OCI-LY7 (cell line): ENCODE measurements around the gene GGCX. TPM values are rescaled to one million over a fixed set of nuclear protein-coding genes. Genes with fewer than 3 reads are reported as not detected.

Experiments used
- BruUV-seq: library from RNA; stranded (reverse); fragments of 400-500 nt; replicated peaks from 2 replicates; lab custom pipeline; 2021; lab: Mats Ljungman, UMichigan
- CTCF ChIA-PET: fragments of 300-600 bp; sonication (Branson Sonifier 250); formaldehyde crosslinking; loops from one replicate; lab custom pipeline; 2022; ENCODE audit warnings: antibody characterized with exemption; ENCODE audit not compliant: unreplicated experiment; lab: Charles Lee
- POLR2A ChIA-PET: fragments of 300-600 bp; sonication (Branson Sonifier 250); formaldehyde crosslinking; loops from one replicate; lab custom pipeline; 2022; ENCODE audit warnings: antibody characterized with exemption; lab: Charles Lee
- DNase-seq: peaks from one replicate; pipeline ENCODE4 v3.0.0-alpha.2; 2015; ENCODE audit warnings: low spot score
- H2AFZ ChIP-seq: fragments of 200-600 bp; sonication (generic), shearing (Covaris generic); 2 replicates; pipeline ENCODE4 v1.6.1; 2014; ENCODE audit warnings: mild to moderate bottlenecking, antibody characterized with exemption, low read length, moderate library complexity
- H3K27ac ChIP-seq: fragments of 200-600 bp; sonication (generic); 2 replicates; pipeline ENCODE4 v1.5.1; 2014; ENCODE audit warnings: mixed run types, low read depth, mild to moderate bottlenecking, moderate library complexity, low read length, inconsistent platforms; ENCODE audit not compliant: poor library complexity, severe bottlenecking
- H3K36me3 ChIP-seq: fragments of 200-600 bp; sonication (generic); 2 replicates; pipeline ENCODE4 v1.6.1; 2014; ENCODE audit warnings: mild to moderate bottlenecking, antibody characterized with exemption, low read length, moderate library complexity, mixed read lengths; ENCODE audit not compliant: insufficient read depth
- H3K4me1 ChIP-seq: fragments of 200-600 bp; sonication (generic); 2 replicates; pipeline ENCODE4 v1.5.1; 2014; ENCODE audit warnings: mild to moderate bottlenecking, low read length; ENCODE audit not compliant: insufficient read depth, poor library complexity, severe bottlenecking
- H3K4me2 ChIP-seq: fragments of 200-600 bp; sonication (generic); 2 replicates; pipeline ENCODE4 v1.6.1; 2014; ENCODE audit warnings: mild to moderate bottlenecking, low read length
- H3K4me3 ChIP-seq: fragments of 200-600 bp; sonication (generic); 2 replicates; pipeline ENCODE4 v1.5.1; 2014; ENCODE audit warnings: mild to moderate bottlenecking, low read depth, low read length; ENCODE audit not compliant: poor library complexity, severe bottlenecking
- H3K79me2 ChIP-seq: fragments of 200-600 bp; sonication (generic); 2 replicates; pipeline ENCODE4 v1.6.1; 2016; ENCODE audit warnings: low read depth, mild to moderate bottlenecking, low read length, moderate library complexity, mixed read lengths; ENCODE audit not compliant: insufficient read depth
- H3K9me2 ChIP-seq: fragments of 200-600 bp; sonication (generic); 2 replicates; pipeline ENCODE4 v1.6.1; 2016; ENCODE audit warnings: mild to moderate bottlenecking, low read length, mixed read lengths; ENCODE audit not compliant: insufficient read depth
- H3K9me3 ChIP-seq: fragments of 200-600 bp; sonication (generic); 2 replicates; pipeline ENCODE4 v1.6.1; 2014; ENCODE audit warnings: mild to moderate bottlenecking, mixed run types, low read length, mixed read lengths
- H4K20me1 ChIP-seq: fragments of 200-600 bp; sonication (generic); 2 replicates; pipeline ENCODE4 v1.6.1; 2014; ENCODE audit warnings: mild to moderate bottlenecking, antibody characterized with exemption, low read length, moderate library complexity, mixed read lengths; ENCODE audit not compliant: insufficient read depth
- EZH2phosphoT487 ChIP-seq: fragments of 200-600 bp; sonication (generic); IDR thresholded peaks from 2 replicates; pipeline ENCODE4 v1.6.1; 2018; ENCODE audit warnings: low read depth, borderline replicate concordance, mild to moderate bottlenecking, mixed run types, antibody characterized with exemption, low read length, moderate library complexity, mixed read lengths
- intact Hi-C: fragments of 100-400 bp; cut with micrococcal nuclease; formaldehyde crosslinking; loops from one replicate; pipeline ENCODE4 v1.10.0; 2022; ENCODE audit not compliant: unreplicated experiment
- total RNA-seq, 2 experiments: library from RNA; depleted of rRNA in 1 of 2; stranded (reverse); fragments of >200 nt in 1 of 2; shearing (Covaris generic) in 1 of 2; gene quantifications; 2 replicates each; pipeline ENCODE4 v1.2.3, GENCODE V29; 2014 to 2022
- TF ChIP-seq, protein P1 (sequence below): fragments of 200-600 bp; sonication (generic); conservative IDR thresholded peaks from 2 replicates; pipeline ENCODE4 v1.5.1; 2014; ENCODE audit warnings: mild to moderate bottlenecking, antibody characterized with exemption, low read length, moderate library complexity, mixed read lengths

GGCX gene
- total RNA-seq, 2 experiments from 2014 or later: 32.5 to 33.3 TPM

DNA sequence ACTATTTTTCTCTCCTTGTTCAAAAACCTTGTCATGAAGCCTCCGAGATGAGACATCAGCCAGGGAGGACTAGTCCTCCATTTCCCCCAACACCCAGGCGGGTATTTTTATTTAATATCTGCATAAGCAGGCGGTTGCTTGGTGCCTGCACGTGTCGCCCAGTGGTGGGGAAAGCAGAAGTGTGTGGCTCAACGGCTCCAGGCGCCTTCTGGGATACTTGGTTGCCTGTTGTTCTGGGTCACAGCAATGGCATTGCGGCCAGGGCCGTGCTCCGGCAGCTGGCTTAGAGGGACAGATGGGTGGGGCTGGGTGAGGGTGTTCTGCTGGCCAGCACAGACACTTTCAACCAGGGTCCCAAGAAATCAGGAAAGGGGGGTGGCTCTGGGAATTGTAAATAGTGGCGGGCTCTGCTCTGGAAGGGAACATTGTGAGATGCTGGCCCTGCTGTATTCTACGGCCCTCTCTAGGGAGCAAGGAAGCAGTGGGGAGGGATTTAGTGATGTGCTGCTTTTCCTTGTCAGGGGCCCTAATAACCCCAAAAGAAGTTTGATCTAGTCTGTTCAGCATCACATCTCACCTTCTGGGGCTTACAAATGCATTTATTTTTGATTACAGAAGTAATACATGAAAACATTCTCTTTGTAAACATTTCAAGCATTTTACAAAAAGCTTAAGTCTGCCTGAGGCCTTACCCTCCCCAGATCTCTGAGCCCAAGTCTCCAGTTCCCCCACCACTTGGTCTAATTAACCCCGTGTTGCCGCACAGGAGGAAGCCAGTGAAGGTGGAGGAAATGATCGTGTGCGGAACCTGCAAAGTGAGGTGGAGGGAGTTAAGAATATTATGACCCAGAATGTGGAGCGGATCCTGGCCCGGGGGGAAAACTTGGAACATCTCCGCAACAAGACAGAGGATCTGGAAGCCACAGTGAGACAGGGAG lies 17.2 kb upstream of the GGCX start:
- Histone ChIP-seq H3K4me1 (peaks cover 27% of the 10 kb centered on the region), H3K4me3 (peak overlapping the region; percentile 83), H3K79me2 (peaks cover 29% of the 10 kb centered on the region; the same call in 1 of the 2 replicates), H3K9me3 (no peaks in the 10 kb centered on the region), H3K27ac (peak overlapping the region; percentile 79), H4K20me1 (no peaks in the 10 kb centered on the region), H3K36me3 (peaks cover 40% of the 10 kb centered on the region), H2AFZ (peak overlapping the region; percentile 72; the same call in 1 of the 2 replicates), H3K4me2 (peak overlapping the region; percentile 95), H3K9me2 (no peaks in the 10 kb centered on the region)
- ChIA-PET CTCF (no interaction called here), POLR2A (interaction anchor here (0.6 to 4.9 kb wide), 19 partner anchors 7 to 159 kb away, joined by 3 to 34 read pairs (median 4); partner anchors contain the start of genes C2orf68, GGCX, MAT2A and RNF181)
- peak; percentile 81 for DNase-seq
- BruUV-seq: no TSS peak
- no peak for TF ChIP-seq EZH2phosphoT487
- TF ChIP-seq, protein P1, sequence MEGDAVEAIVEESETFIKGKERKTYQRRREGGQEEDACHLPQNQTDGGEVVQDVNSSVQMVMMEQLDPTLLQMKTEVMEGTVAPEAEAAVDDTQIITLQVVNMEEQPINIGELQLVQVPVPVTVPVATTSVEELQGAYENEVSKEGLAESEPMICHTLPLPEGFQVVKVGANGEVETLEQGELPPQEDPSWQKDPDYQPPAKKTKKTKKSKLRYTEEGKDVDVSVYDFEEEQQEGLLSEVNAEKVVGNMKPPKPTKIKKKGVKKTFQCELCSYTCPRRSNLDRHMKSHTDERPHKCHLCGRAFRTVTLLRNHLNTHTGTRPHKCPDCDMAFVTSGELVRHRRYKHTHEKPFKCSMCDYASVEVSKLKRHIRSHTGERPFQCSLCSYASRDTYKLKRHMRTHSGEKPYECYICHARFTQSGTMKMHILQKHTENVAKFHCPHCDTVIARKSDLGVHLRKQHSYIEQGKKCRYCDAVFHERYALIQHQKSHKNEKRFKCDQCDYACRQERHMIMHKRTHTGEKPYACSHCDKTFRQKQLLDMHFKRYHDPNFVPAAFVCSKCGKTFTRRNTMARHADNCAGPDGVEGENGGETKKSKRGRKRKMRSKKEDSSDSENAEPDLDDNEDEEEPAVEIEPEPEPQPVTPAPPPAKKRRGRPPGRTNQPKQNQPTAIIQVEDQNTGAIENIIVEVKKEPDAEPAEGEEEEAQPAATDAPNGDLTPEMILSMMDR: no peak
- intact Hi-C loops: loop anchor here (1.0 to 2.0 kb wide), 3 partner anchors 17 to 24 kb away; partner anchors contain the start of genes GGCX, RNF181 and TMEM150A

DNA sequence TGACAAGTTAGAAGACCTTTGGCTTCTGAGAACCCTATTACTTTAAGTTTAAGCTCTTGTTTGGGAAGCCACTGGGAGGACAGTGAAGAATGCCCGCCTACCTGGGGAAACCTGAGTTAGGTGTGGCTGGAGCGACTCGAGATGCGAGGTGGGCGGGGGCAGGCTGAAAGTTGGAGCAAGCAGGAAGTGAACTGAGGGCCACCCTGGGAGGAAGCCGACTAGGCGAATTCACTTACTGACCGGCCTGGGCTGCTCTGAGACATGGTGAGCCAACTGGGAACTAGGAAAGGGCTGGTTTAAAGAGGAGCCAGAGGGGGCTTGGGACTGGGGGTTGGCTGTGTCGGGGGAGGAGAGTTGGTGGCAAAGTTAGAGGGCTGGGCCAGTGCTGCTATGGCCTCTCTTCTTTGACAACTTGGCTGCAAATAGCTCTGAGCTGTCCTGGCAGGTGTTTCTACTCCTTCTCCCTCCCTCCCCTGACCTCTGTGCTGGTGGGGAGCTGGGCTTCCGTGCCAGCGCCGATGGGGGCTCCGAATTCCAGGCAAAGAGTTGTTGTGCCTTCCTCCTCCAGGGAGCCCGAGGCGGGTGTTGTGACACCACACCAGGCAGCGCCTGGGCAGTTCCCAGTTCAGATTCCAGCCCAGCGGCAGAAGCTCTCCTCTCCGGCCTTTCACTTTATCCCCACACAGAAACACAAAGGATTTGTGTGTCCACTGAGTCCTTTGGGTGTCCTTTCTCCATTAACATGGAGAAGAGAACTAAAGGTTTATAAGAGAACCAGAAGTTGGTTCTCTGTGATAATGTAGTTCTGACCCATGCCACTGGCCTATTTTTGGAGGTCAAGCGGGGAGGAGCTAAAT lies 16.3 kb upstream of the GGCX start, which contains the start of gene VAMP8:
Gene VAMP8, plus strand, starts transcription at position 201 of the 857 bp plus-strand sequence. Its CDS starts 61 bp downstream, at position 262.
- intact Hi-C loops: loop anchor here (1.0 to 2.0 kb wide), 3 partner anchors 16 to 25 kb away; partner anchors contain the start of genes GGCX, RNF181 and TMEM150A
- BruUV-seq: TSS peak; percentile 70

More for the DNA sequence above, 16.3 kb upstream of the GGCX start, which contains the start of gene VAMP8:
- DNase-seq: peak; percentile 70
- Histone ChIP-seq H3K4me2 (peak within 1 kb of the TSS; percentile 95), H3K79me2 (peaks cover 29% of the 10 kb centered on the region; the same call in 1 of the 2 replicates), H3K9me3 (no peaks in the 10 kb centered on the region), H3K4me1 (peaks cover 27% of the 10 kb centered on the region), H3K9me2 (no peaks in the 10 kb centered on the region), H3K36me3 (peaks cover 31% of the 10 kb centered on the region), H4K20me1 (no peaks in the 10 kb centered on the region), H3K4me3 (peak within 1 kb of the TSS; percentile 83), H3K27ac (peak within 1 kb of the TSS; percentile 79), H2AFZ (peak within 1 kb of the TSS; percentile 72; the same call in 1 of the 2 replicates)
- TF ChIP-seq EZH2phosphoT487: no peak
- TF ChIP-seq, protein P1: no peak
- CTCF ChIA-PET: no interaction called here
- POLR2A ChIA-PET: interaction anchor here (0.7 to 4.9 kb wide), 16 partner anchors 8 to 221 kb away, joined by 3 to 34 read pairs (median 4); partner anchors contain the start of genes GGCX, MAT2A and RNF181
